NCI-H1092 treated with DMSO at 0.1 percent for 48 hours (cell line): Measurements from ENCODE around the gene RNF213.
"Not testable (repeated sequence)": the region's sequence is repeated elsewhere in the genome, so short reads cannot be mapped to it uniquely, and the experiment has no call there.

ENCODE experiments used
- DNase-seq: peaks from one replicate; lab custom pipeline; 2025; lab: John Stamatoyannopoulos, UW

Gene RNF213

GRCh38 chr17:80224683-80225082 is 36.0 kb upstream of the RNF213 start:
- no peak for DNase-seq

GRCh38 chr17:80225230-80225629 is 35.4 kb upstream of the RNF213 start:
- DNase-seq, result no peak

- DNase-seq, result no peak
Observed at GRCh38 chr17:80227156-80227555, 33.5 kb upstream of the RNF213 start.

- DNase-seq, result no peak
Observed at GRCh38 chr17:80227666-80228065, 33.0 kb upstream of the RNF213 start.

GRCh38 chr17:80228477-80228876 is 32.2 kb upstream of the RNF213 start:
- no peak for DNase-seq

GRCh38 chr17:80229011-80229410 is 31.6 kb upstream of the RNF213 start:
- DNase-seq, result no peak

GRCh38 chr17:80232438-80232837 is 28.2 kb upstream of the RNF213 start:
- no peak for DNase-seq

GRCh38 chr17:80233202-80233601 is 27.4 kb upstream of the RNF213 start:
- DNase-seq, result no peak

GRCh38 chr17:80236911-80237310 is 23.7 kb upstream of the RNF213 start:
- no peak for DNase-seq

- DNase-seq, result no peak
Observed at GRCh38 chr17:80237386-80237785, 23.3 kb upstream of the RNF213 start.

GRCh38 chr17:80242505-80242904 is 18.1 kb upstream of the RNF213 start:
- DNase-seq, result no peak

- DNase-seq, result no peak
Observed at GRCh38 chr17:80243526-80244433, 16.9 kb upstream of the RNF213 start.

- not testable (repeated sequence) for DNase-seq
Observed at GRCh38 chr17:80244448-80244847, 16.2 kb upstream of the RNF213 start.

GRCh38 chr17:80244871-80245509 is 15.7 kb upstream of the RNF213 start:
- DNase-seq, result no peak

GRCh38 chr17:80245566-80246265 is 14.9 kb upstream of the RNF213 start:
- DNase-seq, result no peak

- no peak for DNase-seq
Observed at GRCh38 chr17:80246266-80246681, 14.4 kb upstream of the RNF213 start.

GRCh38 chr17:80246726-80247125 is 13.9 kb upstream of the RNF213 start:
- no peak for DNase-seq

GRCh38 chr17:80247561-80247960 is 13.1 kb upstream of the RNF213 start:
- no peak for DNase-seq

- DNase-seq, result no peak
Observed at GRCh38 chr17:80248001-80248893, 12.4 kb upstream of the RNF213 start.

- no peak for DNase-seq
Observed at GRCh38 chr17:80248894-80249710, 11.6 kb upstream of the RNF213 start.

- DNase-seq, result no peak
Observed at GRCh38 chr17:80251966-80252365, 8.7 kb upstream of the RNF213 start.
